Ovary (tissue), 9 donors: ENCODE data around the gene ZNF529. TPM values are rescaled to one million over a fixed set of nuclear protein-coding genes. Genes with fewer than 3 reads are reported as not detected.

Experiments
- DNase-seq, 5 donors: peaks; one replicate each; pipeline ENCODE4 v3.0.0-alpha.2; 2019 to 2020
- H3K27ac ChIP-seq, 2 donors: fragments of 200-600 bp; one replicate each; pipeline versions ENCODE4 v1.5.1 to v1.8.0; 2019 to 2022
- H3K27me3 ChIP-seq: fragments of 200-600 bp; one replicate; pipeline ENCODE4 v1.8.0; 2022
- H3K36me3 ChIP-seq: fragments of 200-600 bp; sonication (generic); one replicate; pipeline ENCODE4 v1.5.1; 2019
- H3K4me1 ChIP-seq: one replicate; pipeline ENCODE4 v1.8.1; 2013; ENCODE audit warnings: mild to moderate bottlenecking, moderate library complexity; ENCODE audit not compliant: insufficient read depth
- H3K4me3 ChIP-seq: fragments of 200-600 bp; sonication (generic); one replicate; pipeline ENCODE4 v1.5.1; 2017
- H3K9me3 ChIP-seq, 2 donors: fragments of 200-600 bp in 1 of 2; sonication (generic) in 1 of 2; one replicate each; pipeline versions ENCODE4 v1.5.1 to v1.8.1; 2013 to 2019; ENCODE audit warnings: mild to moderate bottlenecking in 1 of 2, moderate library complexity in 1 of 2
- EP300 ChIP-seq: sonication (generic); formaldehyde crosslinking; IDR thresholded peaks from one replicate; pipeline ENCODE4 v1.6.1; 2017; ENCODE audit warnings: antibody characterized with exemption
- POLR2A ChIP-seq: fragments of 450-650 bp; IDR thresholded peaks from one replicate; pipeline ENCODE4 v1.6.1; 2017; ENCODE audit warnings: antibody characterized with exemption, mild to moderate bottlenecking, moderate library complexity
- WGBS, 3 donors: extraction: QIAGEN DNeasy Blood & Tissue Kit in 1 of 3; methylation state at CpG; one replicate each; pipeline versions ENCODE4 v1.1.5 to v1.1.7; 2013 to 2017; 5-methylcytosine and 5-hydroxymethylcytosine counted together
- intact Hi-C, 4 donors: fragments of 100-400 bp; cut with DNase I; formaldehyde crosslinking; loops; one replicate each; pipeline versions ENCODE4 v1.11.0 to v1.15.1; 2022 to 2023
- polyA plus RNA-seq, 2 donors: library from polyadenylated mRNA; stranded (reverse); fragments of 200-250 nt in 1 of 2; fragments of 350-450 nt in 1 of 2; fragmentation: Illumina TruSeq in 1 of 2; extraction: RNeasy Lipid Tissue Mini Kit (QIAGEN cat#74804) in 1 of 2; gene quantifications; one replicate each; pipeline ENCODE4 v1.2.3, GENCODE V29; 2013 to 2014
- total RNA-seq, 7 donors: library from RNA; depleted of rRNA in 2 of 7; stranded (reverse); fragments of >200 nt in 2 of 7; fragmentation: NEBNext Ultra II Directional in 3 of 7; extraction: Animal tissue kit (Norgen Biotek cat#: 25700) in 3 of 7; gene quantifications; one replicate each; pipeline versions ENCODE4 v1.1.0 to v1.2.4, GENCODE V29; 2016 to 2023
- TF ChIP-seq, protein P1 (sequence below), 3 donors: fragments of 450-650 bp in 2 of 3; fragments of 200-600 bp in 1 of 3; IDR thresholded peaks; one replicate each; pipeline versions ENCODE4 v1.5.1 to v1.8.0; 2016 to 2022; ENCODE audit warnings: antibody characterized with exemption in 3 of 3, mild to moderate bottlenecking in 1 of 3
- donor health status: DM: no; HTN: no; CAD: no; lungs with moderate emphysema.
- donor health status: DM: no; HTN: no; CAD: no.
- donor health status: Bipolar disorder and iron deficiency.
- donor health status: DM: yes; HTN: yes; CAD: no.
- donor health status: DM: no; HTN: no; CAD: no.
- donor health status: DM: yes; HTN: yes; CAD: no.

ZNF529 gene
- total and polyA plus RNA-seq, 9 donors, result 5.8 to 24.5 (median 17.7) TPM

DNA sequence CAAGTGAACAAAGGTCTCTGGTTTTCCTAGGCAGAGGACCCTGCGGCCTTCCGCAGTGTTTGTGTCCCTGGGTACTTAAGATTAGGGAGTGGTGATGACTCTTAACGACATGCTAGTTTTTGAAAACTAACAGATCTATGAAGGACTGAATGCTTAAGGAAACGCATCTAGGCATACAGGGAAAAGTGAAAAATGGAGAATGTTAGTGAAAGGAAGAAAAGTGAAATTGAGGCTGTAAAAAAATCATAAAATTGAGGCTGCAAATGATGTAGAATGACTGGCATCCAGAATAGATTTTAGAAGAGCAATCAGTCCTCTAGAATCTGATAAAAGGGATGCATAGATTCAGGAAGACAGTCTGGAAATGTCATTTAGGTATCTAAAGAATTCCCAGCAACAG lies 48.5 kb downstream of the ZNF529 start:
- Histone ChIP-seq H3K4me3 (no peak overlapping the region), H3K9me3 (peaks cover 0 to 42% of the 10 kb centered on the region in 2 donors), H3K27me3 (no peaks in the 10 kb centered on the region), H3K27ac (no peak overlapping the region), H3K36me3 (no peaks in the 10 kb centered on the region), H3K4me1 (peaks cover 6% of the 10 kb centered on the region)
- WGBS, 3 donors, result 98 to 99% (median 98%) methylated on average over 4 of the region's 4 CpGs
- intact Hi-C loops, result no loop called here
- TF ChIP-seq, protein P1, sequence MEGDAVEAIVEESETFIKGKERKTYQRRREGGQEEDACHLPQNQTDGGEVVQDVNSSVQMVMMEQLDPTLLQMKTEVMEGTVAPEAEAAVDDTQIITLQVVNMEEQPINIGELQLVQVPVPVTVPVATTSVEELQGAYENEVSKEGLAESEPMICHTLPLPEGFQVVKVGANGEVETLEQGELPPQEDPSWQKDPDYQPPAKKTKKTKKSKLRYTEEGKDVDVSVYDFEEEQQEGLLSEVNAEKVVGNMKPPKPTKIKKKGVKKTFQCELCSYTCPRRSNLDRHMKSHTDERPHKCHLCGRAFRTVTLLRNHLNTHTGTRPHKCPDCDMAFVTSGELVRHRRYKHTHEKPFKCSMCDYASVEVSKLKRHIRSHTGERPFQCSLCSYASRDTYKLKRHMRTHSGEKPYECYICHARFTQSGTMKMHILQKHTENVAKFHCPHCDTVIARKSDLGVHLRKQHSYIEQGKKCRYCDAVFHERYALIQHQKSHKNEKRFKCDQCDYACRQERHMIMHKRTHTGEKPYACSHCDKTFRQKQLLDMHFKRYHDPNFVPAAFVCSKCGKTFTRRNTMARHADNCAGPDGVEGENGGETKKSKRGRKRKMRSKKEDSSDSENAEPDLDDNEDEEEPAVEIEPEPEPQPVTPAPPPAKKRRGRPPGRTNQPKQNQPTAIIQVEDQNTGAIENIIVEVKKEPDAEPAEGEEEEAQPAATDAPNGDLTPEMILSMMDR (IDR thresholded peaks at IDR 0.05), result no peak
- no peak for TF ChIP-seq EP300
- TF ChIP-seq POLR2A, result no peak
- no peak for DNase-seq

DNA sequence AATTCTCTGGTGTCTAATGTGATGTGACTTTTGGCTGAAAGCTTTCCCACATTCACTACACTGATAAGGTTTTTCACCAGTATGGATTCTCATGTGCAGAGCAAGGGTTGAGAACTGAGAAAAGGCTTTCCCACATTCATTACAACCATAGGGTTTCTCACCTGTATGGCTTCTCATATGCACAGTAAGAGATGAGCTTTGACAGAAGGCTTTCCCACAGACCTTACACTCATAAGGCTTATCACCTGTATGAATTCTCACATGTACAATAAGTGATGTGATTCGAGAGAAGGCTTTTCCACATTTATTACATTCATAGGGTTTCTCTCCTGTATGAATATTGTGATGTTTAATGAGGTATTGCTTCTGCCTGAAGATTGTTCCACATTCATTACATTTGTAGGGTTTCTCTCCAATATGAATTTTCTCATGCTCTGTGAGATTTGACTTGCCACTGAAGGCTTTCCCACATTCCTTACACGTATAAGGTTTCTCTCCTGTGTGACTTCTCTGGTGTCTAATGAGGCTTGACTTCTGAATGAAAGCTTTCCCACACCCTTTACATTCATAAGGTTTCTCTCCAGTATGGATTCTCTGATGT lies 59.0 kb downstream of the ZNF529 start:
- DNase-seq, result no peak
- Histone ChIP-seq H3K27me3 (no peaks in the 10 kb centered on the region), H3K9me3 (peaks cover 30 to 50% of the 10 kb centered on the region in 2 donors), H3K36me3 (no peaks in the 10 kb centered on the region), H3K27ac (no peak overlapping the region), H3K4me3 (no peak overlapping the region), H3K4me1 (no peaks in the 10 kb centered on the region)
- 95 to 100% (median 98%) methylated on average over 2 of the region's 2 CpGs for WGBS, 3 donors
- TF ChIP-seq, protein P1 (IDR thresholded peaks at IDR 0.05), result no peak
- TF ChIP-seq EP300 (no peak), POLR2A (no peak)
- intact Hi-C loops, result no loop called here

DNA sequence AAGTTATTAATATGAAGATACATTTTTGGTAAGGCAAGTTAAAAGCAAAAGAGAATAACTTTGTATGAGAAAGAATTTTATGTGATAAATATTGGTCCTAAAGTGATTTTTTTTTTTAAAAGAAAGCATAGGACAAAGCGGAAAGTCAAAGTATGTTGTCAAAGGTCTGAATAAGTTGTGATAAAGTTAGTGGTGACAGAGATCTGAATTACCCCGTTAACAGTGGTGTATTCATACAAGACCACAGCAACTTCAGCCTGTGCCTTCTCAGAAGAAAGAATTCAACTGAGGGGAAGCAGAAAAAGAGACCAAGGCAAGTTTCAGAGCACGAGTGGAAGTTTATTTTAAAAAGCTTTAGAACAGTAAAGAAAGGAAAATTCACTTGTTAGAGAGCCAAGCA lies 64.8 kb downstream of the ZNF529 start:
- TF ChIP-seq, protein P1 (IDR thresholded peaks at IDR 0.05), result no peak
- no peak for TF ChIP-seq EP300
- TF ChIP-seq POLR2A, result no peak
- 85 to 93% (median 86%) methylated on average over 3 of the region's 3 CpGs for WGBS, 3 donors
- Histone ChIP-seq H3K9me3 (peaks cover 9 to 22% of the 10 kb centered on the region in 2 donors), H3K27me3 (no peaks in the 10 kb centered on the region), H3K27ac (no peak overlapping the region), H3K36me3 (no peaks in the 10 kb centered on the region), H3K4me3 (no peak overlapping the region), H3K4me1 (no peaks in the 10 kb centered on the region)
- DNase-seq, result no peak
- intact Hi-C loops, result no loop called here

DNA sequence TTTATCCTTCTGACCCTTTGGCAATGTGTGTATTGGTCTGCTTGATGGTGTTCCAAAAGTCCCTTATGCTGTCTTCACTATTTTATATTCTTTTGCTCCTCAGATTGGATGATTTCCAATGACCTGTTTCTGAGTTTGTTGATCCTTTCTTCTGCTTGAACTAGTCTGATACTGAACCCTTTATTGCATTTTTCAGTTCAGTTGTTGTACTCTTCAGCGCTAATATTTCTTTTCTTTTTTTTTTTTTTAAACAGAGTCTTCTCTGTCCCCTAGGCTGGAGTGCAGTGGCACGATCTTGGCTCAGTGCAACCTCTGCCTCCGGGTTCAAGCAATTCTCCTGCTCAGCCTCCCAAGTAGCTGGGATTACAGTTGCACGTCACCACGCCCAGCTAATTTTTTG lies 71.1 kb downstream of the ZNF529 start:
- intact Hi-C loops, result no loop called here
- no peaks in the 10 kb centered on the region for H3K4me1 ChIP-seq
- no peak overlapping the region for H3K4me3 ChIP-seq
- peaks cover 0 to 6% of the 10 kb centered on the region in 2 donors for H3K9me3 ChIP-seq
- 92 to 94% (median 93%) methylated on average over 5 of the region's 5 CpGs for WGBS, 3 donors
- no peaks in the 10 kb centered on the region for H3K27me3 ChIP-seq
- H3K27ac ChIP-seq, result no peak overlapping the region
- TF ChIP-seq, protein P1 (IDR thresholded peaks at IDR 0.05), result no peak
- no peaks in the 10 kb centered on the region for H3K36me3 ChIP-seq
- DNase-seq, result no peak
